Measurements from ENCODE around the gene LIN7A. TPM values are rescaled to one million over a fixed set of nuclear protein-coding genes. Genes with fewer than 3 reads are reported as not detected.

LIN7A gene
- total and polyA plus RNA-seq, 2 of the 8 experiments (the other 6 are each of a cell fraction or from before 2014, with no cell fraction given): 5.8 to 22.0 TPM

DNA sequence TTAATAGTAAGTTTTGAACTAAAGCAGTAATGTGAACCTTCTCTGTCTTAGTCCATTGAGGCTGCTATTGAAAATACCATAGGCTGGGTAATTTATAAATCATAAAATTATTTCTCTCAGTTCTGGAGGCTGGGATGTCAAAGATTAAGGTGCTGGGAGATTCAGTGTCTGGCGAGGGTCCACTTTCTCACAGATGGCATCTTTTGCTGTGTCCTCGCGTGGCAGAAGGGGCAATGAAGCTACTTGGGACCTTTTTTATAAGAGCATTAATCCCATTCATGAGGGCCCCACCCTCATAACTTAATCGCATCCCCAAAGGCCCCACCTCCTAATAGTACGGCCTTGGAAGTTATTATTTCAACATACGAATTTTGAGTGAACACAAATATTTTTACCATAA, 28.4 kb downstream of the LIN7A start:
- Histone ChIP-seq H3K36me3 (ENCODE audit: control insufficient read depth in 2 of 4, insufficient read depth in 4 of 4, low read length in 3 of 4) (no peaks in the 10 kb centered on the region), H4K91ac (replicated peaks; ENCODE audit: insufficient read length, low read length) (no peak overlapping the region), H2BK20ac (ENCODE audit: low read length) (no peak overlapping the region), H3K56ac (replicated peaks; ENCODE audit: insufficient read length, low read depth, low read length) (no peak overlapping the region), H3K27ac (ENCODE audit: low read depth, low read length) (no peak overlapping the region), H3K79me1 (ENCODE audit: low read depth, low read length) (no peaks in the 10 kb centered on the region), H3K23me2 (ENCODE audit: low read depth, low read length) (no peaks in the 10 kb centered on the region), H3K14ac (ENCODE audit: insufficient read length) (no peak overlapping the region), H2AK5ac (ENCODE audit: low read depth, low read length) (no peak overlapping the region), H3K18ac (ENCODE audit: extremely low read depth, low read length) (no peak overlapping the region), H3K23ac (ENCODE audit: insufficient read length) (no peak overlapping the region), H2BK5ac (ENCODE audit: low read depth, low read length) (no peak overlapping the region), H3K9ac (replicated peaks in 1 of 4; ENCODE audit: extremely low read depth in 1 of 4, low read depth in 3 of 4, low read length in 3 of 4) (no peak overlapping the region), H2BK15ac (ENCODE audit: low read length) (no peak overlapping the region), H4K5ac (ENCODE audit: insufficient read length, low read depth, low read length) (no peak overlapping the region), H3K79me2 (ENCODE audit: control insufficient read depth in 1 of 2, insufficient read depth in 2 of 2, low read length in 2 of 2) (0 out of 4 replicates have a peak, but pooled peaks cover 0 to under 1% of the 10 kb centered on the region in 2 experiments), H3K4me3 (ENCODE audit: extremely low read depth in 1 of 4, insufficient read depth in 2 of 4, low read depth in 3 of 4, low read length in 4 of 4) (no peak overlapping the region), H3K4ac (replicated peaks; ENCODE audit: insufficient read length, low read depth, low read length) (no peak overlapping the region), H2BK12ac (ENCODE audit: low read depth, low read length) (no peak overlapping the region), H3K27me3 (replicated peaks in 1 of 4; ENCODE audit: control insufficient read depth in 3 of 4, extremely low read depth in 1 of 4, insufficient read depth in 3 of 4, low read length in 3 of 4) (no peaks in the 10 kb centered on the region), H4K8ac (ENCODE audit: extremely low read depth, insufficient read depth, low read length) (no peak overlapping the region), H3K4me2 (ENCODE audit: insufficient read depth in 1 of 2, low read depth in 2 of 2, low read length in 2 of 2) (no peak overlapping the region), H2AFZ (ENCODE audit: low read length) (no peak overlapping the region), H3K4me1 (replicated peaks in 1 of 4; ENCODE audit: control insufficient read depth in 3 of 4, insufficient read depth in 4 of 4, low read length in 3 of 4) (peaks cover 0 to 2% (median 1%) of the 10 kb centered on the region in 4 experiments; a peak in 2 of 7 replicates), H4K20me1 (replicated peaks in 1 of 2; ENCODE audit: control insufficient read depth in 1 of 2, insufficient read depth in 2 of 2, low read length in 2 of 2) (no peaks in the 10 kb centered on the region), H2BK120ac (replicated peaks; ENCODE audit: low read depth, low read length) (no peak overlapping the region), H3K9me3 (ENCODE audit: insufficient read depth in 2 of 2, low read depth in 1 of 2, low read length in 1 of 2) (no peaks in the 10 kb centered on the region)
- CTCF ChIA-PET (ENCODE audit: partially characterized antibody): no interaction called here
- FAIRE-seq (no peak), DNase-seq (ENCODE audit: low read depth in 1 of 2, low spot score in 2 of 2) (no peak)
- POLR2A ChIA-PET (ENCODE audit: partially characterized antibody): no interaction called here
- 85% methylated on average over 6 of the region's 6 CpGs; no CpG with 5 or more reads in 1 of the 2 experiments for WGBS, 2 experiments (ENCODE audit: extremely low coverage in 1 of 2, insufficient coverage in 1 of 2, insufficient read length in 1 of 2, insufficient replicate concordance in 2 of 2, low coverage in 1 of 2, low lambda C conversion rate in 2 of 2, missing lambda C conversion rate in 1 of 2)
- TF ChIP-seq KDM1A (IDR thresholded peaks at IDR 0.05; ENCODE audit: borderline replicate concordance, low read length): no peak
